H1 (cell line): ENCODE measurements around the gene MAST1. TPM values are rescaled to one million over a fixed set of nuclear protein-coding genes. Genes with fewer than 3 reads are reported as not detected.

ENCODE experiments used
- BACH1 ChIP-seq: IDR thresholded peaks from 2 replicates; pipeline ENCODE4 v1.6.1; 2012; ENCODE audit warnings: low read length, improper control_type of control experiment
- BRCA1 ChIP-seq: IDR thresholded peaks from 2 replicates; pipeline ENCODE4 v1.6.1; 2012; ENCODE audit warnings: low read depth, low read length, improper control_type of control experiment
- CBX5 ChIP-seq: fragments of 300-800, 300-1000 bp; sonication (generic); IDR thresholded peaks from 2 replicates; pipeline ENCODE4 v1.7.1; 2016; ENCODE audit warnings: antibody characterized with exemption, low read length, low read depth
- CEBPB ChIP-seq: IDR thresholded peaks from 2 replicates; pipeline ENCODE4 v1.6.1; 2012; ENCODE audit warnings: low read depth, low read length
- E2F6 ChIP-seq: IDR thresholded peaks from 2 replicates; pipeline ENCODE4 v1.6.1; 2012; ENCODE audit warnings: inconsistent platforms
- EZH2 ChIP-seq: fragments of 200-600 bp; sonication (generic); IDR thresholded peaks from 2 replicates; pipeline ENCODE4 v1.7.1; 2012; ENCODE audit warnings: low read depth, mild to moderate bottlenecking, moderate library complexity, low read length, inconsistent platforms; ENCODE audit not compliant: severe bottlenecking
- FOSL1 ChIP-seq: IDR thresholded peaks from 2 replicates; pipeline ENCODE4 v1.6.1; 2011; ENCODE audit warnings: mild to moderate bottlenecking, low read depth, low read length, moderate library complexity; ENCODE audit not compliant: insufficient read depth
- HDAC2 ChIP-seq, 2 experiments: fragments of 300-600 bp in 1 of 2; sonication (generic) in 1 of 2; IDR thresholded peaks; 2 replicates each; pipeline ENCODE4 v1.6.1; 2011 to 2012; ENCODE audit warnings: low read depth in 2 of 2, low read length in 2 of 2, mild to moderate bottlenecking in 2 of 2, moderate library complexity in 2 of 2, borderline replicate concordance in 1 of 2, inconsistent platforms in 1 of 2
- JUN ChIP-seq: IDR thresholded peaks from 2 replicates; pipeline ENCODE4 v1.6.1; 2011; ENCODE audit warnings: low read depth, mild to moderate bottlenecking, improper control_type of control experiment, low read length
- JUND ChIP-seq: IDR thresholded peaks from 2 replicates; pipeline ENCODE4 v1.6.1; 2011; ENCODE audit warnings: mild to moderate bottlenecking, improper control_type of control experiment, low read length
- MAX ChIP-seq: IDR thresholded peaks from 2 replicates; pipeline ENCODE4 v1.6.1; 2012; ENCODE audit warnings: inconsistent platforms
- POLR2A ChIP-seq, 2 experiments: IDR thresholded peaks; 1 replicate in 1 of 2; 2 replicates in 1 of 2; pipeline ENCODE4 v1.6.1; 2011; ENCODE audit warnings: low read depth in 2 of 2, low read length in 2 of 2, mild to moderate bottlenecking in 2 of 2; ENCODE audit errors: control extremely low read depth in 1 of 2
- SAP30 ChIP-seq: fragments of 300-600 bp; sonication (generic); IDR thresholded peaks from 2 replicates; pipeline ENCODE4 v1.7.1; 2012; ENCODE audit warnings: low read length, moderate library complexity, mild to moderate bottlenecking, inconsistent platforms; ENCODE audit not compliant: insufficient read depth, insufficient replicate concordance
- SIX5 ChIP-seq: IDR thresholded peaks from 2 replicates; pipeline ENCODE4 v1.6.1; 2011; ENCODE audit warnings: mild to moderate bottlenecking, low read depth, low read length
- SP1 ChIP-seq: IDR thresholded peaks from 2 replicates; pipeline ENCODE4 v1.6.1; 2011; ENCODE audit warnings: low read depth, low read length
- SP4 ChIP-seq: IDR thresholded peaks from 2 replicates; pipeline ENCODE4 v1.6.1; 2012; ENCODE audit warnings: low read length, inconsistent platforms
- SRF ChIP-seq: IDR thresholded peaks from 2 replicates; pipeline ENCODE4 v1.6.1; 2011; ENCODE audit warnings: mild to moderate bottlenecking, low read depth, low read length, moderate library complexity
- TEAD4 ChIP-seq: IDR thresholded peaks from 2 replicates; pipeline ENCODE4 v1.6.1; 2012; ENCODE audit warnings: low read depth, low read length, inconsistent platforms, mixed read lengths
- USF2 ChIP-seq: IDR thresholded peaks from 2 replicates; pipeline ENCODE4 v1.6.1; 2011; ENCODE audit warnings: low read length, improper control_type of control experiment
- YY1 ChIP-seq: IDR thresholded peaks from 2 replicates; pipeline ENCODE4 v1.6.1; 2011; ENCODE audit warnings: low read depth, mild to moderate bottlenecking, low read length
- polyA plus RNA-seq, 7 experiments: library from polyadenylated mRNA; depleted of rRNA in 3 of 7; stranded (reverse) in 5 of 7; unstranded in 2 of 7; fragments of >200 nt in 5 of 7; fragments of 200-250 nt in 2 of 7; gene quantifications; 1 replicate in 5 of 7; 2 replicates in 1 of 7; 4 replicates in 1 of 7; pipeline versions ENCODE4 v1.2.1 to v1.2.3, GENCODE V29; 2011 to 2013; ENCODE audit warnings: missing spikeins in 2 of 7, mixed read lengths in 2 of 7
- total RNA-seq: library from RNA; stranded (reverse); fragmentation: NEBNext Ultra II Directional; extraction: Animal tissue kit (Norgen Biotek cat#: 25700); gene quantifications from 2 replicates; pipeline ENCODE4 v1.2.1, GENCODE V29; 2021

Gene MAST1
- total and polyA plus RNA-seq, 2 of the 8 experiments (the other 6 are each of a cell fraction or from before 2014, with no cell fraction given), result 15.6 to 28.3 TPM

GRCh38 chr19:12796146-12797071, 41.9 kb upstream of the MAST1 start (continued):
- TF ChIP-seq EZH2 (no peak), CEBPB (peak; percentile 41; the same call in 1 of the 2 replicates), POLR2A (IDR thresholded peaks at IDR 0.05; ENCODE audit: control extremely low read depth in 1 of 2, low read depth in 2 of 2, low read length in 2 of 2) (no peak; a peak in 1 of 3 replicates), BACH1 (no peak), USF2 (peak; percentile 34; the same call in 1 of the 2 replicates), SP4 (no peak), BRCA1 (no peak), SP1 (peak; percentile 8; the same call in 1 of the 2 replicates), CBX5 (no peak), HDAC2 (IDR thresholded peaks at IDR 0.05; ENCODE audit: borderline replicate concordance in 1 of 2, low read depth in 2 of 2, low read length in 2 of 2) (no peak), JUN (no peak), SAP30 (no peak), E2F6 (no peak), SIX5 (no peak), SRF (no peak), FOSL1 (no peak), YY1 (no peak), MAX (peak; percentile 66), JUND (peak; percentile 65; the same call in 1 of the 2 replicates), TEAD4 (0 out of 2 replicates have a peak, but pooled peaks have one; percentile 32)
